H1 (cell line): ENCODE measurements around the gene GRID1. TPM values are rescaled to one million over a fixed set of nuclear protein-coding genes. Genes with fewer than 3 reads are reported as not detected.

Source experiments
- CBX8 ChIP-seq: fragments of 300-800, 300-1000 bp; sonication (generic); IDR thresholded peaks from 2 replicates; pipeline ENCODE4 v1.7.1; 2016; ENCODE audit warnings: low read depth, low read length, borderline replicate concordance
- polyA plus RNA-seq, 7 experiments: library from polyadenylated mRNA; depleted of rRNA in 3 of 7; stranded (reverse) in 5 of 7; unstranded in 2 of 7; fragments of >200 nt in 5 of 7; fragments of 200-250 nt in 2 of 7; gene quantifications; 1 replicate in 5 of 7; 2 replicates in 1 of 7; 4 replicates in 1 of 7; pipeline versions ENCODE4 v1.2.1 to v1.2.3, GENCODE V29; 2011 to 2013; ENCODE audit warnings: missing spikeins in 2 of 7, mixed read lengths in 2 of 7
- total RNA-seq: library from RNA; stranded (reverse); fragmentation: NEBNext Ultra II Directional; extraction: Animal tissue kit (Norgen Biotek cat#: 25700); gene quantifications from 2 replicates; pipeline ENCODE4 v1.2.1, GENCODE V29; 2021

The GRID1 gene
- total and polyA plus RNA-seq, 2 of the 8 experiments (the other 6 are each of a cell fraction or from before 2014, with no cell fraction given): 0.22 to 0.30 TPM

- TF ChIP-seq CBX8: no peak
These were observed 85.2 kb downstream of the GRID1 start (continued) for GRCh38 chr10:86281396-86281795.
